Right forelimb (tissue), 1 donor: Measurements from ENCODE around the gene NEUROG2.
"Not testable (repeated sequence)": the region's sequence is repeated elsewhere in the genome, so short reads cannot be mapped to it uniquely, and the experiment has no call there.

ENCODE experiments used
- DNase-seq: peaks from one replicate; pipeline ENCODE4 v3.0.0-alpha.2; 2018

NEUROG2 gene

GRCh38 chr4:112520598-112521122, 4.7 kb upstream of the NEUROG2 start:
- no peak for DNase-seq

DNA sequence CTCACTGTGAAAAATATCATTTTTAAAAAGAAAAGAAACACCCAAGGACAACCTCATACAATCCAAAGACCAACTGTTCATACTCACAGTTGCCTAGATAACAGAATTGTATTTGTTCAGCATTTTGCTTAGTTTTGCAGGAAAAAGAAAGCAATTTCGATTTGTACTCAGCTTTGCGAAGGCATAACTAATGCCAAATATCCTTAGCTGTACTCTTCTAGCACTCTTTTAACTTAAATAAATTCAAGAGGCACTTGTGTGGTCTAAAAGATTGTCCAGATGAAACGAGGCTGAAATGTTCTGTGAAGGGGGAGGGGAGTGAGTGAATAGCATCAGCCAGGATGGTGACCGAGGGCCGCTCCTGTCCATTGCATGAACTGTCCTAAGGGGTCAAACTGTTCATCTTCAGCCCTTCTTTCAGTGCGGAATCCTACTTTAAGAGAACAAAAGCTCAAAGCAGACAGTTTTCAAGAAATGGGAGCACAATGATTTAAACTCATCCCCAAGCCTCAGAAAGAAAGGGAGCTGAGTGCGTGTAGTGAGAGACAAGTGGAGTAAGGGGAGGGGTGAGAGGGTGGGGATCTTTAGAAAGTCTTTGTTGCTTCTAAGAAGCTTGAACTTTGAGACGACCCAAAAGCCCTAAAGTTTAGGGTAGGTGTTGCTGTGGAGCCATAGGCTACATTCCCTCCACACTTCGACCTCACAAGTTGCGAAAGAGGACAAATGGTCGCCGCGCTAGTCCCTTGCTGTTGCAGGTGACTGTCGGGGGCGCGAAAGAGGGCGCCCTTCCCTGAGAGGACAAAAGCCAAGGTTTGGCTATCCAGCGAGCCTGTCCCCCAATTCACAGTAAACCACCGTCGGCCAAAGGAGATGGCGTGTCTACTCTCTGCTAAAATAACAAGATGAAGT, 4.0 kb upstream of the NEUROG2 start:
- peak; percentile 45 for DNase-seq

- DNase-seq, result no peak
These were observed 2.7 kb upstream of the NEUROG2 start for GRCh38 chr4:112518675-112519074.

GRCh38 chr4:112517911-112518310, 1.9 kb upstream of the NEUROG2 start:
- DNase-seq, result no peak

GRCh38 chr4:112517067-112517634, 1.2 kb upstream of the NEUROG2 start:
- DNase-seq, result no peak

DNA sequence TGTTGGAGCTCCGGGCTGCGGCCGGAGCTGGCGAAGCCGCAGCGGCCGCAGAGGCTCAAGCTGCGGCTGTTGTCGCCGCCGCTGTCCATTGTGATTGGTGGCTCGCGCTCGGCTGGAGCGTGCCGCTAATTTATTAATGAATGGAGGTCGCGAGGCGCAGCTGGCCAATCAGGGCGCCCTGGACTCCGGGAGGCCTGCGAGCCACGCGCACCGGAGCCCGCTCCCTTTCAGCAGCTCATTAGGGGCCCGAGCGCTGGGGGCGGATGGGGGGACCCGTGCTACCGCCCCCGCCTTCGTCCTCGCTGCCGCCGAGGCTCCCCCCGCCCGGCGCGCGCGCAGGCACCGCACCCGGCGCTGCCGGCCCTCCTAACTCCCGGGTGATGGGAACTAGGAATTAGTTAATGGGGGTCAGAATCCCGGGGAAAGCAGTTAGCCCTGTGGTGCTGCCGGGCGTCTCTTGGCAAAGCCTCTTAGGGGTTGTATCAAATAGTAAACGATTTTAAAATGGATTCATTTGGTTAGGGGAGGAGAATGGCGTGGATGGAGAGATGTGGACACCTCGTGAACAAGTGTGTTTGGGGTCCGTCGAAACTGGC, 589 bp upstream of the NEUROG2 start:
- DNase-seq, result no peak

DNA sequence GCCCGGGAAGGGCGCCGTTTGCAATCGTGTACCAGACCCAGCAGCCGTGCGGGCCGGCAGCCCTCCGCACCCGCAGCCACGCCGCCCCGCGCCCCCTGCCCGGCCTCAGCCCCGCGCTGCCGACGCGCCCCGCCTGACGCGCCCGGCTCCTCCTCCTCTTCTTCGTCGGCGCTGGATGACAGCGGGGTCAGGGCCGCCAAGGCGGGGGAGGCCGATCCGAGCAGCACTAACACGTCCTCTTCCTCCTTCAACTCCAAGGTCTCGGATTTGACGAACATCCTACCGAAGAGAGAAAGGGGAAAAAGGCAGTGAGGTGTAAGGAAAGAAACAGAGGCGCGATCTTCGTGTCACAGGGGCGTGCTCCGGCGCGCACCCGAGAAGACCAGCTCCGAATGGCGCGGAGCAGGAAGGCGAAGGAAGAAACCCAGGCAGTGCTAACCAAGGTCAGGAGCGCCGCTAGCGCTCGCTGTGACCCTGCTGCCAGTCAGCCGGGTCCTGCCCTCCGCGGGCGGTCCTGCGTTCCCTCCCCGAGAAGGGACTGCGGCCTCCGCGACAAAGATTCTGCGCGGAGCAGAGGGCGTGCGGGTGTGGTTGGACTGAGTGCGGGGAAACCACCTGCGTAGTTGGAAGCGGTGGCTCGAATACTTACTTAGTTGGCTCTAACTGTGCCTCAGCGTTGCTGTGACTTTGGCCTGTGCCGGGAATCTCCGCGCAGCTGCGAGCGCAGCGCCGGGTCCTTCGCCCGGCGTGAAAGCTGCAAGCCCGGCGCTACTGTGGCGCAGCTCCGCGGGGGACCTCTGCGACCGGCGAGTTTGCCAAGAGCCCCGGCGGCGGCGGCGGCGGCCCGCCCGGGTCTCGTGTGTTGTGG, 548 bp downstream of the NEUROG2 start:
- DNase-seq, result peak; percentile 71

DNA sequence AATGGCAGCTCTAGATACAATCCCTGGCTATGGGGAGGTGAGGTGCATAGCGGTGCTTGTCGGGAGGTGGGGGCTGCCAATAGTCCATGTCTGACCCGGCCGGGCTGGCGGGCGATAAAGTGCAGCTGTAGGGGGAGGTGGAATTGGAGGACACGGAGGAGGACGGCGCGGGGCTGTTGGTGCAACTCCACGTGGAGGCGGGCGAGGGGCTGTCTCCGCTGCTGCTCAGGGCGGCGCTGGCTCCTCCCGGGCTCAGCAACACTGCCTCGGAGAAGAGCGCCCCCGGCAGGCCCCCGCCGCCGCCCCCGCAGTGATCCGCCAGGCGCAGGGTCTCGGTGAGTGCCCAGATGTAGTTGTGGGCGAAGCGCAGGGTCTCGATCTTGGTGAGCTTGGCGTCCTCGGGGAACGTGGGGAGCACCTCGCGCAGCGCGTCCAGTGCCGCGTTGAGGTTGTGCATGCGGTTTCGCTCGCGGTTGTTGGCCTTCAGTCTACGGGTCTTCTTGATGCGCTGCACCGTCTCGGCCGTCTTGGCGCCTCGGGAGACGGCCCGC, 1.3 kb downstream of the NEUROG2 start:
- DNase-seq, result peak; percentile 43

- no peak for DNase-seq
These were observed 1.9 kb downstream of the NEUROG2 start for GRCh38 chr4:112513971-112514646.

GRCh38 chr4:112511803-112512118, 4.2 kb downstream of the NEUROG2 start:
- no peak for DNase-seq

DNA sequence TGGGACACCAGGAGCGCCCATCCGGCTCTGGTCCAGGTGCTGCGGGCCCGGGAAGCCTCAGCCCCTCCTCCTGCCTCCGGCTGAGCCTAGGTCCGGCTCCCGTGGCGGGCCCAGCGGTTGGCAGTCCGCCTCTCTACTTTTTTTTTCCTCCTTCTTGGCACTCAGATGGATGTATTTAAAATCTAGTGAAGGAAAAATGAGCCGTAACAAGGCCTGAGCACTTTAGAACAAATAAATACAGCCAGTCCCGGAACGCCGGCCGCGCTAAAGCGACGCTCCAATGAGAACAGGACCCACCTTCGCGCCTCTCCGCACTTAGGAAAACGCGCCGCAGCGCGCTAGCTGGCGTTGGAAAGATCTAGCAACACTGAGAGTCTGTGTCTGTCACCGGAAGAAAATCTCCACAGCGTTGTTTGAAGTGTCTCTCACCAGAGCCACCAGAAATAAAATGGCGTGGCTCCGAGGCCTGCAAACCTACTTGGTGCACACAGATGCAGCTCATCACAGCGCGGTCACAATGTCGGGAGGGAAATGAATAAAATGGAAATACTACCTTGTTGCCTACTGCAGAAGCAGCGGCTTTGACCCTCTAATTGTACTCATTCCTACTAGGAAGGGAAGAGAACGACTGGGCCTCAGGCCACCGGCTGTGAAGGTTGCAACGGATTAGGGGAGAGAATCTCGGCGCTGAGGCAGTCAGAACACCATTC, 4.7 kb downstream of the NEUROG2 start:
- DNase-seq, result peak; percentile 48

- peak; percentile 50 for DNase-seq
These were observed 5.5 kb downstream of the NEUROG2 start for GRCh38 chr4:112510291-112511092.

- DNase-seq, result peak; percentile 48
These were observed 6.5 kb downstream of the NEUROG2 start for GRCh38 chr4:112509243-112510141.

DNA sequence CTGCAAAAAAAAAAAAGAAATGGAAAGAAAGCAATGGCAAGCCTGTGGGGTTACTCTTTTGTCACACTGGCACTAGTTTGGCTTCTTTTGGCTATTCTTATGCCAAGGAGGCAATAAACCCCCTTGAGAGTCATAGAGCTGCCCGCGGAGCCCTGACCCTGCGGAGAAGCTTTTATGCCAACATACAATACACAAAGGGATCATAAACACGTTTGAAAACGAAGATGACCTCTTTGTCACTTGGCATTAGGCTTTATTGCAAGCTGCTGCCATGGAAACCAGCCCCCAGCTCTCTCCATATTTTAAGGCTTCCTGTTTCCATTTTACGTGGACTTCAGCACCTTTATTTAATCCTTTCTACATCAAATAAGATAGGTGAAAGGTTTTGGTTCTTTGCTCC, 7.6 kb downstream of the NEUROG2 start:
- DNase-seq, result no peak

GRCh38 chr4:112504807-112505206, 11.2 kb downstream of the NEUROG2 start:
- no peak for DNase-seq

GRCh38 chr4:112502871-112503270, 13.1 kb downstream of the NEUROG2 start:
- DNase-seq, result no peak

- no peak for DNase-seq
These were observed 23.7 kb downstream of the NEUROG2 start for GRCh38 chr4:112492321-112492720.

DNA sequence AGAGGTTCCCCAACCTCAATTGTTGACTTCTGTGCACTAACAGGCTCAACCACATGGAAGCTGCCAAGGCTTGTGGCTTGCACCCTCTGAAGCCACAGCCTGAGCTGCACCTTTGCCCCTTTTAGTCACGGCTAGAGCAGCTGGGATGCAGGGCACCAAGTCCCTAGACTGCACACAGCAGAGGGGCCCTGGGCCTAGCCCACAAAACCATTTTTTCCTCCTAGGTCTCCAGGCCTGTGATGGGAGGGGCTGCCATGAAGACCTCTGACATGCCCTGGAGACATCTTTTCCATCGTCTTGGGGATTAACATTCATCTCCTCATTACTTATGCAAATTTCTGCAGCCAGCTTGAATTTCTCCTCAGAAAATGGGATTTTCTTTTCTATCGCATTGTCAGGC, 25.2 kb downstream of the NEUROG2 start:
- DNase-seq, result not testable (repeated sequence)

- no peak for DNase-seq
These were observed 30.1 kb downstream of the NEUROG2 start for GRCh38 chr4:112485930-112486329.
